ENCODE results near the gene SCN1B.
"Not testable (repeated sequence)": the region's sequence is repeated elsewhere in the genome, so short reads cannot be mapped to it uniquely, and the experiment has no call there.

SCN1B gene

DNA sequence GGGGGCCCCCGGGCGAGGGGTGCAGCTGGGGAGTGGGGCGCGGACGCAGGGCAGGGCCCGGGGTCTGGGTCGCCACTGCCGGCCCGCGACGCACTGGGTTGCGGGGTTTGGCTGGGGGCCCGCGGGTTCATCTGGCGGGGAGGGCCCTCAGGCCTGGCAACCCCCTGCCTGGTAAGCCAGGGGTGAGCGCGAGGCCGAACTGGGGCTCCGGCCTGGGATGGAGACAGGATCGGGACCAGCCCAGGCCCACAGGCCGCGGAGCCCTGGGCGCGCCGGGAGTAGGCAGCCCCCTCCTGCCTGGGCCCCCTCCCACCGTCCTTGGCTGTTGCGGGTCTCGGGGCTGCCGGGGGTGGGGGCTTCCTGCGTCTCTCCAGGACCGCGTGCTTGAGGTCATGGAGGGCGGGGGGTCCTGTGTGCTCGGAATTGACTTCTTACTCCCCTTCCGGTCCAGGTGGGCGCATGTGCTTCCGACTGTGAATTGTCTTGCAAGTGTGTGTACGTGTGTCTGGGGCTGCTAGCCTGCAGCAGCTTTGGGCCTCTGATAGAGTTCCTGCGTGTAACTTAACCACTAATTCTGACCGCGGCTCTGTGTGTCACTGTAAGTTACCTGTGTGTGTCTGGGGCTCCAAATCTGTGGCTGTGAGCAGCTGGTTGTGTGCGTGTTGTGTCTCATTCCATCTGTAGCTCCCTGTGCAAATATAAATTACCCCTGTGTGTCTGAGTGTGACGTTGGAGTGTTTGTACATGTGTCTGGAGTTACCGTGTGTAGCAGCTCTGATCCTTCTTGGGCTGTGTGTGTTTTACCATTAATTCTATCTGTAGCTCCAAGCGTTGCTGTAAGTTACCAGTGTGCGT, 29.4 kb upstream of the SCN1B start:
- no peak for DNase-seq (ENCODE audit: low read depth, low spot score)

DNA sequence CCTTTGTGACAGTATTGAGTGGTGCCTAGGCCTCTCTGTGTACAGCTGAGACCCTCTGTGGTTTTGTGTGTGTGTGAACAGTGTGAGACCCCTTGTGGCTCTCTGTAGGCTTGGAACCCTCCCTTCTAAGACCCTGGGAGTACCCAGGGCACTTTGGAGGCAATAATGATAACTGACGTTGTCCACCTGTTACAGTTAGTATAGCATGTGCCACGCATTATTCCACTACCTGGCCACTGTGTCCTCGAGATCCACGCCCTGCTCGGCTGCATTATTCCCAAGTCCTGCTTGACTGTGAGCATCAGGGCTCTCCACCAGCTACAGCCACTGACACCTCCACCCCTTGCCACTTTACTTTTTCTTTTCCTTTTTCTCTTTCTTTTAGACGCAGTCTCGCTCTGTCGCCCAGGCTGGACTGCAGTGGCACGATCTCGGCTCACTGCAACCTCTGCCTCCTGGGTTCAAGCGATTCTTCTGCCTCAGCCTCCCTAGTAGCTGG, 28.2 kb upstream of the SCN1B start:
- no peak for DNase-seq (ENCODE audit: low read depth, low spot score)

DNA sequence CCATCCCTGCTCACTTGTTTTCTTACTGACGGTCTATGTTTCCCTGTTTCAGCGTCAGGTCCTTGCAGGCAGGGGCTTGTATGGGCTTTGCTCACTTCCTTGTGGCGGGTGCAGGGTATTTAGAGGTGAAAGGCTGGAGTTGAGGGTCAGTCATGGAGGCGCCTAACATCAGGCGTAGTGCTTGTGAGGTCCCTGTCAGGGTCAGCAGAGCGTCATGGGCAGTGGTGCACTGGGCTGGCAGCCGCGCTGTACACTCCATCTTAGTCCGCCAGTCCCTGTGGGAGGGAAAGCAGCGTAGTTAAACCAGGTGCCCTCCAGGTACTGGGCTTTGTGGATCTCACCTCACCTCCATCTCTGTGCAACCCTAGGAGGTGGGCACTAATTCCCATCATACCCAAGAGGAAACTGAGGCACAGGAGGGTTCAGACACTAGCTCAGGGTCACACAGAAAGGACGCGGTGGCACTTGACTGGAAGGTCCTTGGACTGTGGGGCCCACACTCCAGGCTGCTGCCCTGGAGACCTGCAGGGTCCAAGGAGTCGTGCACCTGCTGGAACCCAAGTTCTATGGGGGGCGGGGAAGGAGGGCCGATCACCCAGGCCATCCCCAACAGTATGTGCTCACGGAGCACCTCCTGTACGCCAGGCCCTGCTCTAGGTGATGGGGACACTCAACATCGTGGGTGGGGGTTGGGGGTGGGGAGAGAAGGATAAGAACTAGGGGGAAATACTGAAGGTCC, 25.6 kb upstream of the SCN1B start:
- DNase-seq (ENCODE audit: low read depth, low spot score) = no peak

DNA sequence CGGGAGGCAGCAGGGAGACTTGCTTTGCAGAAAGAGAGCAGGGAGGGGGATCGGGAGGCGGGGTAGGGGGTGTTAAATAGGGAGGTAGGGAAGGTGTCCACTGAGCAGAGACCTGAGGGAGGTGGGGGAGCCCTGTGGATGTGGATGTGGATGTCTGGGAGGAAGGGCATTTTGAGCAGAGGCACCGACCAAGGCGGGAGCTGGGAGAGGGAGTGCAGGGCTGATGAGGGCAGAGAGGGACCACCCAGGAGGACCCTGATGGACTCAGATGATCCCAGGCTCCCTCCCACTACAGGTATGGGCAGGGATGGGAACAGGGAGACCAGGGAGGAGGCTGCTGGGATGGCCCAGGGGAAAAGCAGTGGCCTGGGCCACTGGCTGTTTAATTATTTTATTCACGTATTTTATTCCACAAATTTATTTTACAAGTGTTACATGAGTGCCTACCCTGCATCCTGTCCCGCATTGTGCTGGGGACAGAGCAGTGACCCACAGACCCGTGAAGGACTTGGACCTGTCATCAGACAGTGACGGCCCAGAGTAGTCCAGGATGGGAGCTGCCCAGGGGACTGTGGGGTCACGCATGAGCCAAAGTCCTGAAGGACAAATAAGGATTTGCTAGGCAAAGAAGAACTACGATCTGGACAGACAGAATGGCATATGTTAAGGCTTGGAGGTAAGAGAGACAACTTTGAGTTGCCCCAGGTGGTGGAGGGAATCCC, 24.9 kb upstream of the SCN1B start:
- DNase-seq (ENCODE audit: low read depth, low spot score) = no peak

DNA sequence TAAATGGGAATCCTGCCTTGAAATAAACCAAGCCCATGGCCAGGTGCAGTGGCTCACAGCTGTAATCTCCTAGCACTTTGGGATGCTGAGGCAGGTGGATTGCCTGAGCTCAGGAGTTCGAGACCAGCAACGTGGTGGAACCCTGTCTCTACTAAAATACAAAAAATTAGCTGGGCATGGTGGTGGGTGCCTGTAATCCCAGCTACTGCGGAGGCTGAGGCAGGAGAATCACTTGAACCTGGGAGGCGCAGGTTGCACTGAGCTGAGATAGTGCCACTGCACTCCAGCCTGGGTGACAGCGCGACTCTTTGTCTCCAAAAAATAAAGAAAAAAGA, 24.3 kb upstream of the SCN1B start:
- not testable (repeated sequence) for DNase-seq (ENCODE audit: low read depth, low spot score)

DNA sequence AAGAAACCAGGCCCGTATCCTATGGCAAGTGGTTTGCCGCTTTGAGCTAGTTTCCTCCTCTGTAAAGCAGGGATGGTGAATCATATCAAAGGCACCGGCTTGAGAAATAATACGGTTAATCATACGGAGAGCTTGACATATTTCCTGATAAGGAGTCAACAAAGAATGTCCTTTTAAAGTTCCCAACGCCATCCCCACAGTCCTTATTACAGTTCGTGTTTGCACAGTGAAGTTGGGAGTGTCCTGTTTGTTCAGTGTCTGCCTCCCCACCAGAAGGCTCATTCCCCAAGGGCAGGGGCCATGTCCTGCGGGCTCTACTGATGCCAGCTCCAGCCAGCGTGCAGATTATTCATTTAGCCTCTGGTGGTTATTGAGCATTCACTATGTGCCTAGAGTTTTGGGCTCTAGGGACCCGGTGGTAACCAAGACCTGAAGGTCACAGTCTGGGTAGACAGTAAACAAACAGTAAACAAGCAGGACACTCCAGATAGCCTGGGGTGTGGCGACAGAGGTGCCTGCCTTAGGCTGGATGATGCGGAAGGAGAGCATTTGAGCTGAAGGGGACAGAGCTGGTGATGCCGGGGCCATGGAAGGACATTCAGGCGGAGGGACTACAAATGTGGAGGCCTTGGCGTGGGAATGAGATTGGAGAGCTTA, 23.8 kb upstream of the SCN1B start:
- no peak for DNase-seq (ENCODE audit: low read depth, low spot score)

DNA sequence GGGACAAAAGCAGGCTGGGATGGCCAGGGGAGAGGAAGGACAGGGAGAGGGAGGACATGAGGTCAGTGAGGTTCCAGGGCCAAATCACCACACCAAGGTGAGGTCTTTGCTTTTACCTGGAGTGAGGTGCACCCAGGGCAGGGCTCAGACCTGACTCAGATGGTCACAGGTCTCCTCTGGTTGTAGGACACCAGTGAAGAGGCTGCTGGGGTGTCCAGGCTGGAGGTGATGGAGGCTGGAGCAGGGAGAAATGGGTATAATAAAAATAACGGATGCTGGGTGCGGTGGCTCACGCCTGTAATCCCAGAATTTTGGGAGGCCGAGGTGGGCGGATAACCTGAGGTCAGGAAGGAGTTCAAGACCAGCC, 23.3 kb upstream of the SCN1B start:
- no peak for DNase-seq (ENCODE audit: low read depth, low spot score)

DNA sequence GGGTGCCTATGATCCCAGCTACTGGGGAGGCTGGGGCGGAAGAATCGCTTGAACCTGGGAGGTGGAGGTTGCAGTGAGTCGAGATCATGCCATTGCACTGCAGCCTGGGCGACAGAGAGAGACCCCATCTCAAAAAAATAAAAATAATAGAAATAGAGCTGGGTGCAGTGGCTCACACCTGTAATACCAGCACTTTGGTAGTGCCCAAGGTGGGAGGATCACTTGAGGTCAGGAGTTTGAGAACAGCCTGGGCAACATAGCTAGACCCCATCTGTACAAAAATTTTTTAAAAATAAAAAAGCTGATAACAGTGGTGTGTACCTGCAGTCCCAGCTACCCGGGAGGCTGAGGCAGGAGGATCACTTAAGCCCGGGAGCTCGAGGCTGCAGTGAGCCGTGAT, 22.8 kb upstream of the SCN1B start:
- DNase-seq (ENCODE audit: low read depth, low spot score) = not testable (repeated sequence)

DNA sequence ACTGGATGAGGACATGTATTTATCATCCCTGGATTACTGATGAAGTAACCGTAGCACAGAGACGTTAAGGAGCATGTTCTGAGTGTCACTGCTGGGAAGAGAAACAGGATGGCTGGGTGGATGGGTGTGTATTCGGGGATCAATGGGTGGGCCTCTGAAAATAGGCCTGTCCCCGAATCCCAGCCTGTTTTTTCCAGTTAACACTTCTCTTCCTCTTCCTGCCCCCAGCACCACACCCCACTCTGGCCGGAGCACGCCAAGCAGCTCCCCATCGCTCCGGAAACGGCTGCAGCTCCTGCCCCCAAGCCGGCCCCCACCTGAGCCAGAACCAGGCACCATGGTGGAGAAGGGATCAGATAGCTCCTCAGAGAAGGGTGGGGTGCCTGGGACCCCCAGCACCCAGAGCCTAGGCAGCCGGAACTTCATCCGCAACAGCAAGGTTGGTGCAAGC, 21.4 kb upstream of the SCN1B start:
- no peak for DNase-seq (ENCODE audit: low read depth, low spot score)

DNA sequence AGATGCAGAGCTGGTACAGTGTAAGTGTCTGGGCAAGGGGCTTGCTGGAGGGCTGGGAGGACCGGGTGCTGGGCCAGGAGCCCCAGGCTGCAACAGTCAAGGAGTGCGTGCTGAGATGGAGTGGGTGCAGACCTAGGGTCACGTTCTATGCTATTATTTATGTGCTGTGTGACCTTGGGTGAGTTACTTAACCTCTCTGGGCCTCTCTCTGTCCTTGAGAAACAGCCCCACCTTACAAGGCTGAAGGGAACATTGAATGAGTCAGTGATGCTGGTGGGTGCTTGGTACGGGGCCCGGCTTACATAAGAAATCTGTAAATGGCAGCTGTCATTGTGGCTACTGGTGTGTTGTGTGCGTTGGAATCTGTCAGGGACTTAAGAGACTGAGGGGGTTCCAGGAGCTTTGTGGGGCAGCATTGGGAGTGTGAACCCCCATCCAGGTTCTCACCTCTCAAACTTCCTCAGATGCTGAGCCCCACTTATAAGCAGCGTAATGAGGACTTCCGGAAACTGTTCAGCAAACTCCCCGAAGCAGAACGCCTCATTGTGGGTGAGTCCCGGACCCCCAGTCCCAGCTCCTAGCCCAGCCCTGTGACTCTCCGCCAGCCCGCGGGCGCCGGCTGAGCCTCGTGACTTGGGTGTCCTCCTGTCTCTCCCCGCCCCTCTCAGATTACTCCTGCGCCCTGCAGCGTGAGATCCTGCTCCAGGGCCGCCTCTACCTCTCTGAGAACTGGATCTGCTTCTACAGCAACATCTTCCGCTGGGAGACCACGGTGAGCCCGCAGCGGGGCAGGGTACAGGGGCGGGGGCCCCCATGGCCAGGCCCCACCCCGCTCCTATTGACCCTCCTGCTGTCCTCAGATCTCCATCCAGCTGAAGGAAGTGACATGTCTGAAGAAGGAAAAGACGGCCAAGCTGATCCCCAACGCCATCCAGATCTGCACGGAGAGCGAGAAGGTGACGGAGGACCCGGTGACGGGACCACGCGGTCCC, 20.6 kb upstream of the SCN1B start:
- no peak for DNase-seq (ENCODE audit: low read depth, low spot score)

DNA sequence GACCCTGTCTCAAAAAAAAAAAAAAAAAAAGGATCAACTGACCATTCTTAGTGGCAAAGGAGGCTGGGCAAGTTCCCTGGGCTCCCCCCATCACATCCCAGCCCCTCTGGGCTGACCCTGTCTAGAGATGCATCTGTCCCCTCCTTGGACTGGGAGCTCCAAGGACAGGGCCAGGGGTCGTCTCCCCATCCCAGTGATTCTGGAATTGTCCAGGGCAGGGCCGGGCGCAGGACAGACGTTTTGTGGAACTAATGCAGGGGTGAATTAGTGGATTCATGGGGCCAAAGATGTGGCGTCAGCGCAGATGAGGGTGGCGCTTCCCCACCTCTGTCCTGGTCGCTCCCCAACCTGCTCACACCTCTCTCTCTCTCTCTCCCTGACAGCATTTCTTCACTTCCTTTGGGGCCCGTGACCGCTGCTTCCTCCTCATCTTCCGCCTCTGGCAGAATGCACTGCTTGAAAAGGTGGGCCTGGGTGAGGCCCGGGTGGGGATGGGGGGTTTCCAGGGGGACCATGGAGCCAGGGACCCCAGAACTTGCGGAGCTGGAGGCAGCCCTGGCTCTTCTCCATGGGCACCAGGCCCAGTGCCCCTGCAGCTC, 19.1 kb upstream of the SCN1B start:
- DNase-seq (ENCODE audit: low read depth, low spot score) = no peak

DNA sequence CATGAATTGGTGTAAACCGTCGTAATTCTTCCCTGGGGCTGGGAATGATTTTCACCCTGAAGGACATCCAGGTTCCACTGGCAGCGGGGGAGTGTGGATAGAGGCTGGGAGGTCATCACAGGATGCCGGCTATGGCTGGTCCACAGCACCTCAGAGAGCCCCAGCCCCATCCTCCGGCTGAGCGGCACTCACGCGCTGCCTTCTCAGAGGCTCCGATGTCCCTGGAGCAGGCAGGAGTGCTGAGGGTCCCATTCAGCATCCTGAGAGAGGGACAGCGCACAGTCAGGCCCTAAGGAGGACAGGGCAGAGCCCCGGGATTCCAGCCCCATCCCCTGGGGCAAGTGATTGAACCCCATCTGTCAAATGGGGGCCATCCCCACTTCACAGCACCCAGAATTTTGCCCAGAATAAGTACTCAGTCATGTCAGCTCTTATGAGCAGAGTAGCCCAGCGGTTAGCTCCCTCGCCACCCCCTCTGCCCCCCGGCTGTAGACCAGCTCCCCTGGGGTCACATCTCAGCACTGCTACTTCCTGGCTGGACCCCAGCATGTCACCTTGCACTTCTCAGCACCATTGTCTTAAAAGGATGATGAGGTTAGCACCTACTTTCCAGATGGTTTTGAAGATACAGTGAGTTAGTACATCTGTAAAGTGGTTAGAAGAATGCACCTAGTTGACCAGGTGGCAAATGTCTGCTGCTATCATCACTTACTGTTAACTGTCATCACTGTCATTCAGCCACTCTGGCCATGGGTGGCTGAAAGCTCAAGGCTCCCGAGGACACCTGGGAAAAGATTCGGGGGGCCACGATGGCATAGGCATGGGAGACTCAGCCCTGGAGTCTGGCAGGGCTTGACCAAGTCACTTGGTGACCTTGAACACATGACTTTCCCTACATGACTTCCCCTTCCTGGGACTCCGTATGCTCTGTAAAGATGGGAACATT, 18.3 kb upstream of the SCN1B start:
- no peak for DNase-seq (ENCODE audit: low read depth, low spot score)

DNA sequence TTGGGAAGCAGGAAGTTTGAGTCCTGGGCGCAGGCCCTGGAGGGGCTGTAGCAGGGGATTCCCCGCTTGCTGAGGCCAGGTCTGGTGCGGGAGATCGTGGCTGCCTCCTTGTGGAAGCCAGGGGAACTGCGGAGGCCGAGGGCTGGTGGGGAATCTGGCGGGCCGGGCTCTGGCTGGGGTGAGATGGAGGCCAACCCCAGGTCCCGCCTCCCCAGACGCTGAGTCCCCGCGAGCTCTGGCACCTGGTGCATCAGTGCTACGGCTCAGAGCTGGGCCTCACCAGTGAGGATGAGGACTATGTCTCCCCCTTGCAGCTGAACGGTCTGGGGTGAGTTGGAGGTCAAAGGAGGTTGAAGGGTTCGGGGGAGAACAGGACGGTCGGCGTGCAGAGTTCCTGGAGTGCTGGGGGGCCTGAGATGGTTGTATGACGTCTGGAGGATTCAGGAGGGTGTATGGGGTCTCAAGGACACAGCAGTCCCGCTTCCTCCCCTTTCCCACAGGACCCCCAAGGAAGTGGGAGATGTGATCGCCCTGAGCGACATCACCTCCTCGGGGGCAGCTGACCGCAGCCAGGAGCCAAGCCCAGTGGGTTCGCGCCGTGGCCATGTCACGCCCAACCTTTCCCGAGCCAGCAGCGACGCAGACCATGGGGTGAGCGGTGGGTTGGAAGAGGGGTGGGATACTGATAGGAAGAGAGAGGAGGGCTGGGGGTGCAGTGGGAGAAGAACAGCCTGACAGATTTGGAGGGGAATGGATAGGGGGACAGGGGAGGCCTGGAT, 17.0 kb upstream of the SCN1B start:
- no peak for DNase-seq (ENCODE audit: low read depth, low spot score)

DNA sequence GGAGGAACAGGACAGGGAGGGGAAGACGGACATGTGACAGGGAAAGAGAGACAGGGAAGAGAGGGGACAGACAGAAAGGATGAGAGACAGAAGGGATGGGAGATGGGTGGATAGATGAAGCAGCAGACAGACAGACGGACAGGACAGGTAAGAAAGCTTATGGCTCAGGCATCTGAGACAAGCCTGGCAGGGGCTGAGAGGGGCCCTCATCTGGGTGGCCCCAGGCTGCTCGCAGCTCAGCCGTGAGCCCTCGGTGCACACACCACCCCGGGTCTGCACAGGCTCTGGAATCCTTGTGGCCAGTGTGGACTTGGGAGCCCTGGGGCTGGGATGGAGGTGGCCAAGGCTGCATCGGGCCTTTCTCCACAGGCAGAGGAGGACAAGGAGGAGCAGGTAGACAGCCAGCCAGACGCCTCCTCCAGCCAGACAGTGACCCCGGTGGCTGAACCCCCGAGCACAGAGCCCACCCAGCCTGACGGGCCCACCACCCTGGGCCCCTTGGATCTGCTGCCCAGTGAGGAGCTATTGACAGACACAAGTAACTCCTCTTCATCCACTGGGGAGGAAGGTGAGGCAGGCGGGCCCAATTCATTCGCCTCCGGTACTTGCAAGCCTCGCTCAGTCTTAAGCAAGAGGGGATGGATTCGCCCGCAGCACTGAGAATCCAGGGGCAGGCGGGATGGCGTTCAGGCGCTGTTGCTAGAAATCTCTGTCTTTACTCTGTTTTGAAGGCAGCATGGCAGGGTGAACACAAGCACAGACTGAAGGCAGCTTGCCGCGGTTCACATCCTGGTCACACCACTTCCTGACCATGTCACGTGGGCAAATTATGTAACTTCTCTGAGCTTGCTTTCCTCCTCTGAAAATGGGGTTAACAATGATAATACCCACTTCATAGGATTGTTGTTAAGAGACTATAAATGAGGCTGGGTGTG, 16.2 kb upstream of the SCN1B start:
- no peak for DNase-seq (ENCODE audit: low read depth, low spot score)

DNA sequence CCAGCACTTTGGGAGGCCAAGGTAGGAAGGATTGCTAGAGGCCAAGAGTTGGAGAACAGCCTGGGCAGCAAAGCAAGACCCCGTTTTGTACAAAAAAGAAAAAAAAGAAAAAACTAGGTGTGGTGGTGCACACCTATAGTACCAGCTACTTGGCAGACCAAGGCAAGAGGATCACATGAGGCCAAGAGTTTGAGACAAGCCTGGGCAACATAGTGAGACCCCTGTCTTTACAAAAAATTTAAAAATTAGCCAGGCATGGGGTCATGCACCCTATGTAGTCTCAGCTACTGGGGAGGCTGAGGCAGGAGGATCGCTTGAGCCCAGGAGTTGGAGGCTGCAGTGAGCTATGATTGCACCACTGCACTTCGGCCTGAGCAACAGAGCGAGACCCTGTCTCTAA, 15.5 kb upstream of the SCN1B start:
- not testable (repeated sequence) for DNase-seq (ENCODE audit: low read depth, low spot score)

DNA sequence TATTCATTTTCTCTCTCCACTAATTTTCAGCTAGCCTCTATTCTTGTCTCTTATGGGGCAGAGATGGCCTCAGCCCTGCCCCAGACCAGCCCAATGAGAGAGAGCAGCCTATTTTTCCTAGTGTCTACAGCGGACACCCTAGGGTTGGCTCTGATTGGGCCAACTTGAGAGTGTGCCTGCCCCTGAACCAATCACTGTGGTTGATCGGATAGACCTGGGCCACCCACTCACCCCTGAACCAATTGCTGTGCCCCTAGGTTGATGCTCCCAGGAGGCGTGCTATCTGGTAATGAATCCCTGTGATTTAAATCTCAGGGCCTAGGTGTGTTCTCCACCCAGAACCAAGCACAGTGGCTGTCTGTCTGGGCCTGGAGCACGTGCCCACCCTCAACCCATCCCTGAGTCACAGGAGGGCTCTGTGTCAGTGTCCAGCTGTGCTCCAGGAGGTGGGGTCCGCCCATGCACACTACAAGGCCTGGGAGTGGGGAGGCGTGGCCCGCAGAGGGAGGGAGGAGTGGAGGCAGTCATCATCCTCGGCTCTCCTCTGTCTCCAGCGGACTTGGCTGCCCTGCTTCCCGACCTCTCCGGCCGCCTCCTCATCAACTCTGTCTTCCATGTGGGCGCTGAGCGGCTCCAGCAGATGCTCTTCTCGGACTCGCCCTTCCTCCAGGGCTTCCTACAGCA, 14.9 kb upstream of the SCN1B start:
- no peak for DNase-seq (ENCODE audit: low read depth, low spot score)

DNA sequence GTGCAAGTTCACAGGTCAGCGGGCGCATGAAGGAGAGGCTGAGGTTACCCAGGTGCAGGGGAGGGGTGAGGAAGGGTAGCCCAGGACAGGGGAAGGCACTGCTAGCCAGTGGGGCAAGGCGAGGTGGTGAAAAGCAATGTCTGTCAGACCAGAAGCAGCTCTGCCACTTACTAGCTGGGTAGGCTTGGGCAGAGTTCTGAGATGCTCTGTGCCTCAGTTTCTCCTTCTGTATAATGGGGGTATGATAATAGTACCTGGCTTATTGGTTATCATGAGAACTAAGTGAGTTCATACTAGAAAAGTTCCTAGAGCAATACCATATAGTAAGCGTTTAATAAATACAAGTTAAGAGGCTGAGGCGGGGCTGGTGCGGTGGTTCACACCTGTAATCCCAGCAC, 14.3 kb upstream of the SCN1B start:
- DNase-seq (ENCODE audit: low read depth, low spot score) = no peak
